ENCODE data around the gene ZMYND10.

Gene ZMYND10

GRCh38 chr3:50341537-50341936 lies 4.0 kb downstream of the ZMYND10 start:
- Histone ChIP-seq H3K4me3 (ENCODE audit: low read depth, low read length) (no peak overlapping the region), H3K9me3 (no peaks in the 10 kb centered on the region), H3K36me3 (peaks cover 3% of the 10 kb centered on the region; the same call in 1 of the 2 replicates), H3K27me3 (no peaks in the 10 kb centered on the region), H3K4me1 (peaks cover 3% of the 10 kb centered on the region; the same call in 1 of the 2 replicates)
- TF ChIP-seq CTCF (IDR thresholded peaks at IDR 0.05; ENCODE audit: low read depth, low read length), result no peak
- DNase-seq, result no peak

GRCh38 chr3:50340448-50341329 lies 4.8 kb downstream of the ZMYND10 start, which contains the start of gene RASSF1:
RASSF1 (minus strand) TSS chr3:50340836; CDS start chr3:50340805, 31 bp downstream.
- TF ChIP-seq CTCF (IDR thresholded peaks at IDR 0.05; ENCODE audit: low read depth, low read length), result no peak
- H3K4me3 ChIP-seq (ENCODE audit: low read depth, low read length), result no peak within 1 kb of the TSS
- H3K27me3 ChIP-seq, result no peaks in the 10 kb centered on the region
- H3K36me3 ChIP-seq, result peaks cover 3% of the 10 kb centered on the region; the same call in 1 of the 2 replicates
- H3K9me3 ChIP-seq, result no peaks in the 10 kb centered on the region
- DNase-seq, result no peak
- H3K4me1 ChIP-seq, result peaks cover 3% of the 10 kb centered on the region; the same call in 1 of the 2 replicates

- Histone ChIP-seq H3K4me3 (ENCODE audit: low read depth, low read length) (no peak overlapping the region), H3K36me3 (peaks cover 3% of the 10 kb centered on the region; the same call in 1 of the 2 replicates), H3K27me3 (no peaks in the 10 kb centered on the region), H3K4me1 (peaks cover 3% of the 10 kb centered on the region; the same call in 1 of the 2 replicates), H3K9me3 (no peaks in the 10 kb centered on the region)
- no peak for TF ChIP-seq CTCF (IDR thresholded peaks at IDR 0.05; ENCODE audit: low read depth, low read length)
- DNase-seq, result no peak
Observed at GRCh38 chr3:50340147-50340447, 5.4 kb downstream of the ZMYND10 start.

- peaks cover 3% of the 10 kb centered on the region; the same call in 1 of the 2 replicates for H3K36me3 ChIP-seq
- TF ChIP-seq CTCF (IDR thresholded peaks at IDR 0.05; ENCODE audit: low read depth, low read length), result no peak
- DNase-seq, result no peak
- H3K9me3 ChIP-seq, result no peaks in the 10 kb centered on the region
- no peak overlapping the region for H3K4me3 ChIP-seq (ENCODE audit: low read depth, low read length)
- no peaks in the 10 kb centered on the region for H3K27me3 ChIP-seq
- H3K4me1 ChIP-seq, result peaks cover 3% of the 10 kb centered on the region; the same call in 1 of the 2 replicates
Observed at GRCh38 chr3:50339485-50340146, 5.9 kb downstream of the ZMYND10 start.

DNA sequence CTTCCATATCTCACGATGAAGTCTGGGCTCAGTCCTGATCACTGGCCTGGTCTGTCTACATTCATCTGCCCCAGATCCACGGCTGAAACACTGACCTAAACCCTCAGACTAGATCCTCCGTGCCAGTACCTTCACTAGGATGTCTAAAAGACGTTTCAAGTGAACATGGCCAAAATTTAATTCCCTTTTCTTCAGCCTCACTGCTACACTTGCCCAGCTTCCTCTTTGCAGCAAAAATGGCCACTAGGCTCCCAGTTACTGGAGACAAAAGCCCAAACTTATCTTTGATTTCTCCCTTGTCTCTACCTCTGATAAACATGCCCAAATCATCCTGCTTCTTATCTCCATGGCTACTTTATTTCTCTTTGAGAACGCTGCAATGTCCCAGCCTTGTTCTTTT lies 6.6 kb downstream of the ZMYND10 start:
- no peak for TF ChIP-seq CTCF (IDR thresholded peaks at IDR 0.05; ENCODE audit: low read depth, low read length)
- H3K36me3 ChIP-seq, result peaks cover 3% of the 10 kb centered on the region; the same call in 1 of the 2 replicates
- no peak for DNase-seq
- no peaks in the 10 kb centered on the region for H3K27me3 ChIP-seq
- no peaks in the 10 kb centered on the region for H3K9me3 ChIP-seq
- H3K4me1 ChIP-seq, result peaks cover 3% of the 10 kb centered on the region; the same call in 1 of the 2 replicates
- no peak overlapping the region for H3K4me3 ChIP-seq (ENCODE audit: low read depth, low read length)

All from BE2C (cell line).